Adrenal gland (tissue), 12 donors: ENCODE measurements around the gene RHOBTB3. TPM values are rescaled to one million over a fixed set of nuclear protein-coding genes. Genes with fewer than 3 reads are reported as not detected.
A peak's percentile ranks its signal among the peaks of the same experiment; 100 is the strongest.

Source experiments
- DNase-seq, 7 donors: peaks; one replicate each; pipeline ENCODE4 v3.0.0-alpha.2; 2019 to 2020
- H3K27ac ChIP-seq, 5 donors: fragments of 200-600 bp; sonication (generic) in 4 of 5; 1 replicate in 3 of 5; 2 replicates in 2 of 5; pipeline versions ENCODE4 v1.5.1 to v1.8.0; 2016 to 2020; ENCODE audit warnings: mild to moderate bottlenecking in 1 of 5
- H3K27me3 ChIP-seq: fragments of 200-600 bp; 2 replicates; pipeline ENCODE4 v1.8.0; 2021
- H3K36me3 ChIP-seq, 2 donors: fragments of 200-600 bp; replicated peaks in 1 of 2; 1 replicate in 1 of 2; 2 replicates in 1 of 2; pipeline versions ENCODE4 v1.5.1 to v1.8.0; 2018 to 2022
- H3K4me1 ChIP-seq, 2 donors: fragments of 200-600 bp; replicated peaks in 1 of 2; 1 replicate in 1 of 2; 2 replicates in 1 of 2; pipeline versions ENCODE4 v1.5.1 to v1.8.0; 2018 to 2021
- H3K4me3 ChIP-seq, 4 donors: fragments of 200-600 bp; sonication (generic) in 3 of 4; one replicate each; pipeline ENCODE4 v1.5.1; 2016 to 2018
- H3K9me3 ChIP-seq, 3 donors: fragments of 200-600 bp; sonication (generic) in 1 of 3; replicated peaks in 1 of 3; 1 replicate in 2 of 3; 2 replicates in 1 of 3; pipeline versions ENCODE4 v1.5.1 to v1.8.0; 2016 to 2021
- POLR2A ChIP-seq, 2 donors: fragments of 450-650 bp; IDR thresholded peaks; one replicate each; pipeline ENCODE4 v1.6.1; 2017; ENCODE audit warnings: antibody characterized with exemption in 2 of 2, mild to moderate bottlenecking in 2 of 2, moderate library complexity in 1 of 2
- WGBS, 4 donors: extraction: QIAGEN DNeasy Blood & Tissue Kit in 2 of 4; methylation state at CpG; one replicate each; pipeline versions ENCODE4 v1.1.5 to v1.1.7; 2013 to 2017; 5-methylcytosine and 5-hydroxymethylcytosine counted together
- intact Hi-C, 2 donors: fragments of 100-400 bp; cut with DNase I; formaldehyde crosslinking; loops; one replicate each; pipeline versions ENCODE4 v1.14.1 to v1.15.0; 2022 to 2023
- polyA plus RNA-seq, 3 donors: library from polyadenylated mRNA; stranded (reverse); fragments of 200-250 nt in 2 of 3; fragments of 350-450 nt in 1 of 3; fragmentation: Illumina TruSeq in 1 of 3; extraction: RNeasy Lipid Tissue Mini Kit (QIAGEN cat#74804) in 1 of 3; gene quantifications; one replicate each; pipeline ENCODE4 v1.2.3, GENCODE V29; 2013 to 2014
- total RNA-seq, 9 donors: library from RNA; depleted of rRNA in 4 of 9; stranded (reverse); fragments of >200 nt in 4 of 9; fragments of 120-200 nt in 1 of 9; fragmentation: NEBNext Ultra II Directional in 1 of 9; extraction: Animal tissue kit (Norgen Biotek cat#: 25700) in 1 of 9; gene quantifications; one replicate each; pipeline versions ENCODE4 v1.1.0 to v1.2.4, GENCODE V29; 2013 to 2023
- TF ChIP-seq, protein P1 (sequence below), 6 experiments: fragments of 450-650 bp in 4 of 6; fragments of 200-600 bp in 2 of 6; sonication (generic) in 1 of 6; IDR thresholded peaks; 1 replicate in 5 of 6; 2 replicates in 1 of 6; pipeline versions ENCODE4 v1.5.1 to v1.8.0; 2016 to 2021; ENCODE audit warnings: antibody characterized with exemption in 6 of 6, mild to moderate bottlenecking in 2 of 6, moderate library complexity in 1 of 6
- donor health status: healthy with polysubstance abuse.
- donor health status: Bipolar disorder and iron deficiency.
- donor health status: DM: yes; HTN: yes; CAD: no.
- donor health status: DM: no; HTN: no; CAD: no.
- donor health status: DM: no; HTN: no; CAD: no.
- donor health status: DM: yes; HTN: yes; CAD: no.

Gene RHOBTB3
- total and polyA plus RNA-seq, 12 donors: 23.9 to 258 (median 108) TPM

DNA sequence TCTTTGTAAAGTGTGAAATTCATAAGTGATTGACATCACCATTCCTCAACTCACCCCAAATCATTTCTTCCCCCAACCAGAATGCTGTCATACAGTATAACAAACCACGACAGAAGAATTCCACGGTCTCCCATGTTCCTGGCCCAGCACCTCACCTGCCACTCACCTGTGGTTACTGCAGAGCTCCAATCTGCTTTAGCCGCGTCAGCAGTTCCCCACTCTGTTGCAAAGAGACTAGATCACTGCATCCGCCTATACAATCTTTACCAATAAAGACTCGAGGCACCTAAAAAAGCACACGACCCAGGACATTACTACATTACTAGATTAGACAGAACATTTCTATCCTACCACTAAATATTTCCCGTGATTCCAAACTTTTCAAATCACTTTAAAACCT is 85.2 kb downstream of the RHOBTB3 start:
- H3K27me3 ChIP-seq: no peaks in the 10 kb centered on the region
- WGBS, 4 donors: 94 to 97% (median 96%) methylated on average over 8 of the region's 8 CpGs

DNA sequence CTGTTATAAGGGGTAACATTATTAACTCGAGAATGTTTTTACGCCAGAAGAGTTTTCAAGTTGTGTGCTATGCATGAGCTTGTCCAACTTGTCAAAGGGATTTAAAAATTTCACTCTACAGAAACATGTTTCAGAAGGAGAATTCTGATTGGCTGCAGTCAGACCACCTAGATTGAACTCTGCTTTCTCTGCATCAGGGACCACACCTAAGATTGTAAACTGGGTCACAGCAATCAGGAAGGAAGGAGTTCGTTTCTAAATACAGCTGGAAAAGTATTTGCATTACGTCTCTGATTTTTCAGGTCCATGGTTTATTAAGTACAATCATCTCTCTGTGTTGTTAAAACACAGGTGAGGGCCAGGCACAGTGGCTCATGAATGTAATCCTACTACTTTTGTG is 85.6 kb downstream of the RHOBTB3 start:
- no peaks in the 10 kb centered on the region for H3K27me3 ChIP-seq
- H3K36me3 ChIP-seq: peaks cover 0 to 34% of the 10 kb centered on the region in 2 donors
- peaks cover 41 to 81% of the 10 kb centered on the region in 2 donors for H3K4me1 ChIP-seq
- no peak for TF ChIP-seq POLR2A (IDR thresholded peaks at IDR 0.05)
- TF ChIP-seq, protein P1, sequence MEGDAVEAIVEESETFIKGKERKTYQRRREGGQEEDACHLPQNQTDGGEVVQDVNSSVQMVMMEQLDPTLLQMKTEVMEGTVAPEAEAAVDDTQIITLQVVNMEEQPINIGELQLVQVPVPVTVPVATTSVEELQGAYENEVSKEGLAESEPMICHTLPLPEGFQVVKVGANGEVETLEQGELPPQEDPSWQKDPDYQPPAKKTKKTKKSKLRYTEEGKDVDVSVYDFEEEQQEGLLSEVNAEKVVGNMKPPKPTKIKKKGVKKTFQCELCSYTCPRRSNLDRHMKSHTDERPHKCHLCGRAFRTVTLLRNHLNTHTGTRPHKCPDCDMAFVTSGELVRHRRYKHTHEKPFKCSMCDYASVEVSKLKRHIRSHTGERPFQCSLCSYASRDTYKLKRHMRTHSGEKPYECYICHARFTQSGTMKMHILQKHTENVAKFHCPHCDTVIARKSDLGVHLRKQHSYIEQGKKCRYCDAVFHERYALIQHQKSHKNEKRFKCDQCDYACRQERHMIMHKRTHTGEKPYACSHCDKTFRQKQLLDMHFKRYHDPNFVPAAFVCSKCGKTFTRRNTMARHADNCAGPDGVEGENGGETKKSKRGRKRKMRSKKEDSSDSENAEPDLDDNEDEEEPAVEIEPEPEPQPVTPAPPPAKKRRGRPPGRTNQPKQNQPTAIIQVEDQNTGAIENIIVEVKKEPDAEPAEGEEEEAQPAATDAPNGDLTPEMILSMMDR (IDR thresholded peaks at IDR 0.05): no peak
- no peak for DNase-seq
- H3K27ac ChIP-seq: peak overlapping the region in 1 of 5 donors; percentile 60
- H3K9me3 ChIP-seq: no peaks in the 10 kb centered on the region
- H3K4me3 ChIP-seq: no peak overlapping the region
- 74 to 82% (median 79%) methylated on average over 4 of the region's 4 CpGs for WGBS, 4 donors
- intact Hi-C loops: no loop called here

More for the DNA sequence above, 85.2 kb downstream of the RHOBTB3 start:
- no peak for TF ChIP-seq POLR2A (IDR thresholded peaks at IDR 0.05)
- TF ChIP-seq, protein P1 (IDR thresholded peaks at IDR 0.05): no peak
- intact Hi-C loops: no loop called here
- Histone ChIP-seq H3K27ac (no peak overlapping the region), H3K4me1 (peaks cover 41 to 82% of the 10 kb centered on the region in 2 donors), H3K9me3 (no peaks in the 10 kb centered on the region), H3K36me3 (peaks cover 0 to 34% of the 10 kb centered on the region in 2 donors), H3K4me3 (no peak overlapping the region)
- DNase-seq: no peak

DNA sequence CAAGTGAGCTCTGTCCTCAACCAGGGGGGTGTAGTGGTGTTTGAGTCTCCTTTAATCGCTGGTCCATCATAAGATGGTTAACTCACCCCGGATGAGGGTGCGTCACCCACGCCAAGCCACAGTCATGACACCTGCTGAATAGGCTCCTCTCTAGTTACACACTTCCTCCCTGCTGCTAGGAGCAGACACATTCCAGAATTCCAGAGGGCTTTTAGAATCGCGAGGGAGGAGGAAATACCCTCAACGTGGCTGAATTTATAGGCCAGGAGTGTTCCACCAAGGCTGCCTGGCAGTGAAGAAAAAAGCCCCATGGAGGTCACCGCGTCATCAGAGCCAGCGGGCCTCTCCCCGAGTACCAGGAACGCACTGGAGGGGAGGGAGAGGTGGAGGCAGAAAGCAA is 86.3 kb downstream of the RHOBTB3 start:
- peaks cover 0 to 34% of the 10 kb centered on the region in 2 donors for H3K36me3 ChIP-seq
- peaks cover 35 to 74% of the 10 kb centered on the region in 2 donors for H3K4me1 ChIP-seq
- peak overlapping the region in 1 of 4 donors; percentile 42 for H3K4me3 ChIP-seq
- TF ChIP-seq, protein P1 (IDR thresholded peaks at IDR 0.05): no peak
- no peak for TF ChIP-seq POLR2A (IDR thresholded peaks at IDR 0.05)
- peak; percentile 53 to 74 (median 70) for DNase-seq
- WGBS, 4 donors: 24 to 45% (median 40%) methylated on average over 8 to 12 of the region's 12 CpGs
- intact Hi-C loops: no loop called here
- no peaks in the 10 kb centered on the region for H3K27me3 ChIP-seq
- H3K27ac ChIP-seq: peak overlapping the region in 3 of 5 donors; percentile 11 to 60 (median 56)
- no peaks in the 10 kb centered on the region for H3K9me3 ChIP-seq

DNA sequence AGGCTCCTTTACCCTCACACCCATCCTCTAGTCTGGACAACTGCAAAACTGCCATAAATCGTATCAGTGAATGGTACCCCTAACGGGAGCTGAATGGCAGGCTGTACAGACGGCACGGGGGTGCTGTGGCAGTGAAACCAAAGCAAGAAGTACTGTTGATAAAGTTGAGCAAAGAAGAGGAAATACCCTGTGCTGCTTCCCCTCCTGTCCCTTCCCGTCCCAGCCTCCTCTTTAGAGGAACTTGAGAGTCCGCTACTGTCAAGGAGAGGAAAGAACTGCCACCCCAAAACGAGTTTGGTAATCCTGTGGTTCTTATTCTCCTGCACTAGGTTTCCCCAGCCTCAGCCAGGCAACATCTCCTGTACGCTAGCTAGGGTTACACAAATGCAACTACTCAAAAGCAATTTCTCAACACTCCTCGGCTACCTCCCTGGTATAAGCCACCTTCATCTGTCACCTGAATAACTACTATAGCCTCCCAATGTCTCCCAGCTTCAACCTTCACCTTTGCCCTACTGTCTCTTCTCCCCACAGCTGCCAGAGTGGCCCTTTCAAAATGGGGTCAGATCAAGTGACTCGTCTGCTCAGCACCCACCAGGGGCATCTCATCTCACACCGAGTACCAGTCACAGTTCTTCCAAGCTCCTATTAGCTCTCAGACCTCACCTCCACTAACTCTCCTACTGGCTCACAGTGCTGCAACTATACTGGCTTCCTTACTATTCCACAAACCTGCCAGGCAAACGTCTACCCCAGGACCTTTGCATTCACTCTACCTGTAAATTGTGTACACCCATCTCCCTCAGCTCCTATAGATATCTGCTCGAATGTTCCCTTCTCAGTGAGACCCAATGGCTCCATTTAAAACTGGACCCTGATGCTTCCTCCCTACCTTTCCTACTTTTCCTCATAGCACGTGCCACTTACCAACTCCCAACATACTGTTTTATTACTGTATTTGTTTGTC is 87.3 kb downstream of the RHOBTB3 start:
- Histone ChIP-seq H3K9me3 (no peaks in the 10 kb centered on the region), H3K27me3 (no peaks in the 10 kb centered on the region), H3K4me1 (peaks cover 42 to 72% of the 10 kb centered on the region in 2 donors), H3K4me3 (peak overlapping the region in 1 of 4 donors; percentile 42), H3K27ac (peak overlapping the region in 4 of 5 donors; percentile 21 to 60 (median 48)), H3K36me3 (peaks cover 0 to 34% of the 10 kb centered on the region in 2 donors)
- WGBS, 4 donors: 34 to 49% (median 44%) methylated on average over 14 of the region's 14 CpGs
- TF ChIP-seq POLR2A (IDR thresholded peaks at IDR 0.05): peak in 1 of 2 donors; percentile 9
- TF ChIP-seq, protein P1 (IDR thresholded peaks at IDR 0.05): no peak
- DNase-seq: peak in 4 of 7 donors; percentile 35 to 66 (median 54)
- intact Hi-C loops: no loop called here
